Osteocyte (in vitro differentiated cells): ENCODE measurements around the gene ADAMTSL2. TPM values are rescaled to one million over a fixed set of nuclear protein-coding genes. Genes with fewer than 3 reads are reported as not detected.

Experiments used
- DNase-seq: peaks from one replicate; pipeline ENCODE4 v3.0.0; 2021; ENCODE audit warnings: mixed read lengths; ENCODE audit not compliant: unreplicated experiment; ENCODE audit errors: extremely low spot score
- H3K27ac Mint-ChIP-seq: one replicate; pipeline ENCODE4 v1.8.0; 2021; ENCODE audit warnings: mild to moderate bottlenecking, mixed read lengths; ENCODE audit not compliant: unreplicated experiment
- H3K27me3 Mint-ChIP-seq: one replicate; pipeline ENCODE4 v1.8.0; 2021; ENCODE audit warnings: mixed read lengths; ENCODE audit not compliant: unreplicated experiment
- H3K36me3 Mint-ChIP-seq: one replicate; pipeline ENCODE4 v1.8.0; 2021; ENCODE audit warnings: mixed read lengths; ENCODE audit not compliant: unreplicated experiment
- H3K4me1 Mint-ChIP-seq: one replicate; pipeline ENCODE4 v1.8.0; 2021; ENCODE audit warnings: mixed read lengths; ENCODE audit not compliant: unreplicated experiment
- H3K4me3 Mint-ChIP-seq: one replicate; pipeline ENCODE4 v1.8.0; 2021; ENCODE audit warnings: mild to moderate bottlenecking, moderate library complexity, mixed read lengths; ENCODE audit not compliant: unreplicated experiment
- H3K9me3 Mint-ChIP-seq: one replicate; pipeline ENCODE4 v1.8.0; 2021; ENCODE audit warnings: mixed read lengths; ENCODE audit not compliant: unreplicated experiment
- total RNA-seq: library from RNA; stranded (reverse); gene quantifications from 2 replicates; pipeline ENCODE4 v1.2.1, GENCODE V29; 2021
- TF ChIP-seq, protein P1 (sequence below): fragments of 200-600 bp; sonication (generic); IDR thresholded peaks from 2 replicates; pipeline ENCODE4 v1.5.0; 2021; ENCODE audit warnings: antibody characterized with exemption, mild to moderate bottlenecking, moderate library complexity

ADAMTSL2 gene
- total RNA-seq, 1 donor from 2014 or later = 0.11 TPM

DNA sequence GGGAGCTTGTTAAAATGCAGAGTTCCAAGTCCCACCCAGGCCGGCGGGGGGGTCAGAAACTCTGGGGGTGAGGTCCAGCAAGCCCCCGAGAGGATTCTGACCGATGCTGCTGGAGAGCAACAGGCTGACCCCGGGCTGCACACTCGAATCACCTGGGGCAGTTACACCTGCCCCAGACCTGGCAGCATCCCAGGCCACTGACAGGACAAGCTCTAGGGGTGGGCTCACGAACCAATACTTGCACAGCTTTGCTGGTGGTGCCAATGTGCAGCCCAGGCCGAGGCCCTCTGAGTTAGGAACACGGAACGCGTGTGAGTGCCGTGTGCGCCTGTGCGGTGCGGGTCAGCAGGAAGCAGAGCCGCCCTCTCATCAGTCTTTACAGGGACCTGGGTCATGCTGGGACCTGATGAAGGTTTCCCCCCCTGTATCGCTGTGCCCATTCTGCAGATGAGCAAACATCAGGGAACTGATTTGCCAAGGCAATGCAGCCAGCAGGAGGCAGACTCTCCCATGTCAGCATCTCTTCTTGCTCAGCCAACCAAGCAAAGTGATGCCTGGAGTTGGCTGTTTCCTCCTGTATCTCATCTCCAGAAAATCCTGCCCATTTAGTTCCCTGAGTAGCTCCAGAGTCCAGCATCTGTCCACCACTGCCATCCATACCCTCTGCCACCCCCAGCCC, 58.4 kb downstream of the ADAMTSL2 start:
- TF ChIP-seq, protein P1, sequence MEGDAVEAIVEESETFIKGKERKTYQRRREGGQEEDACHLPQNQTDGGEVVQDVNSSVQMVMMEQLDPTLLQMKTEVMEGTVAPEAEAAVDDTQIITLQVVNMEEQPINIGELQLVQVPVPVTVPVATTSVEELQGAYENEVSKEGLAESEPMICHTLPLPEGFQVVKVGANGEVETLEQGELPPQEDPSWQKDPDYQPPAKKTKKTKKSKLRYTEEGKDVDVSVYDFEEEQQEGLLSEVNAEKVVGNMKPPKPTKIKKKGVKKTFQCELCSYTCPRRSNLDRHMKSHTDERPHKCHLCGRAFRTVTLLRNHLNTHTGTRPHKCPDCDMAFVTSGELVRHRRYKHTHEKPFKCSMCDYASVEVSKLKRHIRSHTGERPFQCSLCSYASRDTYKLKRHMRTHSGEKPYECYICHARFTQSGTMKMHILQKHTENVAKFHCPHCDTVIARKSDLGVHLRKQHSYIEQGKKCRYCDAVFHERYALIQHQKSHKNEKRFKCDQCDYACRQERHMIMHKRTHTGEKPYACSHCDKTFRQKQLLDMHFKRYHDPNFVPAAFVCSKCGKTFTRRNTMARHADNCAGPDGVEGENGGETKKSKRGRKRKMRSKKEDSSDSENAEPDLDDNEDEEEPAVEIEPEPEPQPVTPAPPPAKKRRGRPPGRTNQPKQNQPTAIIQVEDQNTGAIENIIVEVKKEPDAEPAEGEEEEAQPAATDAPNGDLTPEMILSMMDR = no peak
- Mint-ChIP-seq H3K27me3 (peaks cover 6% of the 10 kb centered on the region), H3K27ac (no peak overlapping the region), H3K4me3 (no peak overlapping the region), H3K9me3 (peaks cover 9% of the 10 kb centered on the region), H3K36me3 (no peaks in the 10 kb centered on the region), H3K4me1 (no peaks in the 10 kb centered on the region)
- DNase-seq = no peak

DNA sequence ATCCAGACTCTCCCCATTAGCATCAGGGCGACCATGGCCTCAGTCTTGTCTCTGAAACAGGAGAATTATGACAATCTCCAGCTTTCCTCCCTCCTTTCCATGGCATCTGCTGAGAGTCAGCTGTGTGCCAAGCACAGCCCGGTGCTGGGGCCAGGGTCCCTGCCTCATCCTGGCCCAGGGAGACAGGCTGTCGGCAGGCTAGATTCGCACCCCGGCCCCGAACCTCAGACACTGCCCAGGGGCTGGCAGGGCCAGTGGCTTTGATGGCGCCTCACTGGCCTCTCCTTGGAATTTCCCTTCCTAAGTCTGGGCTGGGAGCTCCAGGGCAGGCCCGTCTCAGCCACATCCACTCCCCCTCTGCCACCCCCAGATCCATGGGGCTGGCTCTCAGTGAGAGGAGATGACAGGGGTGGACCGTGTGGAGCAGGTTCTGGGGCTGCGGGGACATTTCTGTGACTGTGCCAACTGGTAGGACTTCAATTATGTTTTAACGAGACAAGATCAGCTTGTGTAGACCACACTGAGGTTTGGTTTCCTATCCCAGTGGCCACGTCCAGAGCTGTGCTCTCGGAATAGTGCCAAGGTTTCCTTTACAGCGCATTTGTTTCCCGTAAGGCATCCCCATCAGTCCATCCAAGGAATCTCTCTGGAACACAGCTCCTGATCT, 59.2 kb downstream of the ADAMTSL2 start:
- Mint-ChIP-seq H3K4me1 (no peaks in the 10 kb centered on the region), H3K27ac (no peak overlapping the region), H3K9me3 (peaks cover 9% of the 10 kb centered on the region), H3K27me3 (peaks cover 6% of the 10 kb centered on the region), H3K36me3 (no peaks in the 10 kb centered on the region), H3K4me3 (no peak overlapping the region)
- no peak for DNase-seq
- TF ChIP-seq, protein P1 = no peak

DNA sequence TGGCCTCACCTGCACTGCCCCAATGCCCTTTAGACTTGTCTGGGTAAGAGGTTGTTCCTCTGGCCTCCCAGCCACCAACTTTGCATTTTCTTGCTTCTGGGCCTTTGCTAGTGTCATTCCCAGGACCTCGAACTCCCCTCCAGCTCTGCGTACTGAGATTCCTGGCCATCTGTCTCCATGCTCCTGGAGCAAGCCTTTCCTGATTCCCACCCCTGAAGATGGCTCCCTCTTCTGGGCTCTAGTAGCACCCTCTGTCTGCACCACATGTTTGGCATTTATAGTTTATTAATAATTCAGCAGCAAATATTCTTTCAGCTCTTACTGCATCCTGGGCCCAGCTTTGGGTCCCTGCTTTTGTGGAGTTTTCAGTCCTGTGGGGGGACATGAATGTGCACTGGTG, 59.8 kb downstream of the ADAMTSL2 start:
- no peak overlapping the region for H3K27ac Mint-ChIP-seq
- H3K9me3 Mint-ChIP-seq = peaks cover 9% of the 10 kb centered on the region
- H3K4me3 Mint-ChIP-seq = no peak overlapping the region
- DNase-seq = no peak
- H3K4me1 Mint-ChIP-seq = no peaks in the 10 kb centered on the region
- no peaks in the 10 kb centered on the region for H3K36me3 Mint-ChIP-seq
- peaks cover 6% of the 10 kb centered on the region for H3K27me3 Mint-ChIP-seq
- TF ChIP-seq, protein P1 = no peak

DNA sequence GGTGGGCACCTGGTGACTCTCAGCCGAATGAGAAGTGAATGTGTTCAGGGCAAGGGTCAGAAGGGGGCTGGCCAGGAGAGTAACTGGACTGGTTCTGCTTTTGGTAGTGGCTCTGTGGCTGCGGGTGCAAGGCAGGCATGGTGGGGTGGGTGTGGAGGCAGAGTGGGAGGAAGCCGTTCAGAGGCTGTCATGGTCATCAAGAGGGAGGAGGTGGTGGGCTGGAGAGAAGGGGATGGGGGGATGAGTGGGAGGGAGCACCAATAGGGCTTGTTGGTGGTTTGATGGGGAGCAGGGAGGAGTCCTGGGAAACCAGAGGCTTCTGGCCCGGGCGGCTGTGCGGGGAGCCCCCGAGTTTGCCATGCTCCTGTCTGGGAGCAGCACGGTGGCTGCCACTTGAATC, 61.4 kb downstream of the ADAMTSL2 start:
- Mint-ChIP-seq H3K9me3 (peaks cover 9% of the 10 kb centered on the region), H3K4me1 (no peaks in the 10 kb centered on the region), H3K4me3 (no peak overlapping the region), H3K36me3 (no peaks in the 10 kb centered on the region), H3K27ac (no peak overlapping the region), H3K27me3 (peaks cover 6% of the 10 kb centered on the region)
- no peak for DNase-seq
- TF ChIP-seq, protein P1 = no peak

DNA sequence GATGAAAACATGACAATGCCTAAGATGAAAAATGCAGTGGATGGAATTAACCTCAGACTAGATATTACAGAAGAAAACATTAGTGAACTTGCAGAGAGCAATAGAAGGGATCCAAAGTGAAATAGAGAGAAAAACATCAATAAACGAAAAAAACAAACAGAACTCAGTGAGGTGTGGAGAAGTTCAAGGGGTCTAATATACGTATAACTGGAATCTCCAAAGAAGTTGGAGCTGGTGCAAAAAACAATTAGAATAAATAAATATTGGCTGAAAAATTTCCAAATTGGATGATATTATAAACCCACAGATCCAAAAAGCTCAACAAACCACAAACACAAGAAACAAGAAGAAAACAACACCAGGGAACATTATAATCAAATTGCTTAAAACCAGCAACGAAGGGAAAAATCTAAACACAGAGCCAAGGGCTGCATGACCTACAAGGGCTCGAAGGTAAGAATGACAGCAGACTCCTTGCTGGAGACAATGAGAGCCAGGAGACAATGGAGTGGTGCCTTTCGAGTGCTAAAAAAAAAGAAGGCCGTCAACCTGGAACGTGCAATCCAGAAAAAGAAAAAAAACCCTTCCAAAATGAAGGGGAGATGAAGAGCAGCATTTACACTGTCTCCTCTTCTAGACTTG, 62.9 kb downstream of the ADAMTSL2 start:
- H3K27ac Mint-ChIP-seq = no peak overlapping the region
- H3K4me3 Mint-ChIP-seq = no peak overlapping the region
- peaks cover 10% of the 10 kb centered on the region for H3K27me3 Mint-ChIP-seq
- TF ChIP-seq, protein P1 = no peak
- H3K36me3 Mint-ChIP-seq = no peaks in the 10 kb centered on the region
- H3K4me1 Mint-ChIP-seq = no peaks in the 10 kb centered on the region
- DNase-seq = no peak
- peaks cover 9% of the 10 kb centered on the region for H3K9me3 Mint-ChIP-seq
